Hepatocyte (in vitro differentiated cells): ENCODE measurements around the gene NDUFS5. TPM values are rescaled to one million over a fixed set of nuclear protein-coding genes. Genes with fewer than 3 reads are reported as not detected.

Experiments
- DNase-seq: peaks from one replicate; pipeline ENCODE4 v3.0.0-alpha.2; 2016; ENCODE audit warnings: low spot score
- H2AFZ ChIP-seq: fragments of 200-600 bp; sonication (generic); 2 replicates; pipeline ENCODE4 v1.6.0; 2016; ENCODE audit warnings: antibody characterized with exemption, mild to moderate bottlenecking
- H3K27ac ChIP-seq: fragments of 200-600 bp; sonication (generic); 2 replicates; pipeline ENCODE4 v1.5.1; 2016; ENCODE audit warnings: mild to moderate bottlenecking
- H3K27me3 ChIP-seq: fragments of 200-600 bp; sonication (generic); 2 replicates; pipeline ENCODE4 v1.6.1; 2016
- H3K36me3 ChIP-seq: fragments of 200-600 bp; sonication (generic); replicated peaks from 2 replicates; pipeline ENCODE4 v1.5.1; 2016; ENCODE audit warnings: low read depth; ENCODE audit not compliant: insufficient read depth
- H3K4me1 ChIP-seq: fragments of 200-600 bp; sonication (generic); 2 replicates; pipeline ENCODE4 v1.5.1; 2016; ENCODE audit warnings: mild to moderate bottlenecking, moderate library complexity; ENCODE audit not compliant: insufficient read depth
- H3K4me2 ChIP-seq: fragments of 200-600 bp; sonication (generic); 2 replicates; pipeline ENCODE4 v1.6.0; 2016
- H3K4me3 ChIP-seq: fragments of 200-600 bp; sonication (generic); 2 replicates; pipeline ENCODE4 v1.5.1; 2016; ENCODE audit warnings: mild to moderate bottlenecking
- H3K79me2 ChIP-seq: fragments of 200-600 bp; sonication (generic); 2 replicates; pipeline ENCODE4 v1.6.0; 2017; ENCODE audit warnings: mild to moderate bottlenecking
- H3K9me2 ChIP-seq: fragments of 200-600 bp; sonication (generic); replicated peaks from 2 replicates; pipeline ENCODE4 v1.6.0; 2017; ENCODE audit warnings: mild to moderate bottlenecking; ENCODE audit not compliant: insufficient read depth
- H3K9me3 ChIP-seq: fragments of 200-600 bp; sonication (generic); 2 replicates; pipeline ENCODE4 v1.5.1; 2016; ENCODE audit warnings: low read depth, mild to moderate bottlenecking
- H4K20me1 ChIP-seq: fragments of 200-600 bp; sonication (generic); 2 replicates; pipeline ENCODE4 v1.6.0; 2016; ENCODE audit warnings: mild to moderate bottlenecking; ENCODE audit not compliant: insufficient read depth, poor library complexity, severe bottlenecking
- EZH2 ChIP-seq: fragments of 200-600 bp; sonication (generic); IDR thresholded peaks from 2 replicates; pipeline ENCODE4 v1.6.1; 2016; ENCODE audit warnings: antibody characterized with exemption, mild to moderate bottlenecking, borderline replicate concordance
- EZH2phosphoT487 ChIP-seq: fragments of 200-600 bp; sonication (generic); IDR thresholded peaks from one replicate; pipeline ENCODE4 v1.6.1; 2018; ENCODE audit warnings: antibody characterized with exemption, mild to moderate bottlenecking, low read depth, moderate library complexity; ENCODE audit not compliant: unreplicated experiment, severe bottlenecking
- WGBS: methylation state at CpG from one replicate; pipeline ENCODE4 v1.1.6; 2016; ENCODE audit warnings: low lambda C conversion rate; ENCODE audit errors: missing lambda C conversion rate; 5-methylcytosine and 5-hydroxymethylcytosine counted together
- polyA plus RNA-seq: library from polyadenylated mRNA; unstranded; fragments of >200 nt; fragmentation: Nextera tagmentation; extraction: Ambion mirVana; gene quantifications from 2 replicates; pipeline ENCODE4 v1.2.1, GENCODE V29; 2016
- total RNA-seq: library from RNA; depleted of rRNA; stranded (reverse); fragments of >200 nt; gene quantifications from 2 replicates; pipeline ENCODE4 v1.2.3, GENCODE V29; 2014
- TF ChIP-seq, protein P1 (sequence below): fragments of 200-600 bp; sonication (generic); IDR thresholded peaks from 2 replicates; pipeline ENCODE4 v1.5.1; 2016; ENCODE audit warnings: antibody characterized with exemption, mild to moderate bottlenecking; ENCODE audit not compliant: poor library complexity

NDUFS5 gene
- total and polyA plus RNA-seq, 2 experiments from 2014 or later, result 449 to 547 TPM

DNA sequence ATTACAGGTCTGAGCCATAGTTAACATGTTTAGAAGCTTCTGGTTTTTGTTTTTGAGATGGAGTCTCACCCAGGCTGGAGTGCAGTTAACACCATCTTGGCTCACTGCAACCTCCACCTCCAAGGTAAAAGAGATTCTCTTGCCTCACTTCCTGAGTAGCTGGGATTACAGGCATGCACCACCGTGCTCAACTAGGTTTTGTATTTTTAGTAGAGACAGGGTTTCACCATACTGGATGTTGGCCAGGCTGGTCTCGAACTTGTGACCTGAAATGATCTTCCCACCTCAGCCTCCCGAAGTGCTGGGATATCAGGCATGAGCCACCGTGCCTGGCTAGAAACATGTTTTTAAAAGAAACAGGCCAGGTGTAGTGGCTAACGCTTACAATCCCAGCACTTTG is 10.5 kb downstream of the NDUFS5 start:
- Histone ChIP-seq H2AFZ (no peak overlapping the region), H3K27me3 (no peaks in the 10 kb centered on the region), H3K36me3 (no peaks in the 10 kb centered on the region), H3K4me3 (no peak overlapping the region), H3K27ac (no peak overlapping the region), H3K9me2 (no peaks in the 10 kb centered on the region), H3K4me1 (no peaks in the 10 kb centered on the region), H3K9me3 (no peaks in the 10 kb centered on the region), H3K79me2 (peaks cover 10% of the 10 kb centered on the region), H3K4me2 (no peak overlapping the region), H4K20me1 (peaks cover 2% of the 10 kb centered on the region)
- DNase-seq, result no peak
- TF ChIP-seq, protein P1, sequence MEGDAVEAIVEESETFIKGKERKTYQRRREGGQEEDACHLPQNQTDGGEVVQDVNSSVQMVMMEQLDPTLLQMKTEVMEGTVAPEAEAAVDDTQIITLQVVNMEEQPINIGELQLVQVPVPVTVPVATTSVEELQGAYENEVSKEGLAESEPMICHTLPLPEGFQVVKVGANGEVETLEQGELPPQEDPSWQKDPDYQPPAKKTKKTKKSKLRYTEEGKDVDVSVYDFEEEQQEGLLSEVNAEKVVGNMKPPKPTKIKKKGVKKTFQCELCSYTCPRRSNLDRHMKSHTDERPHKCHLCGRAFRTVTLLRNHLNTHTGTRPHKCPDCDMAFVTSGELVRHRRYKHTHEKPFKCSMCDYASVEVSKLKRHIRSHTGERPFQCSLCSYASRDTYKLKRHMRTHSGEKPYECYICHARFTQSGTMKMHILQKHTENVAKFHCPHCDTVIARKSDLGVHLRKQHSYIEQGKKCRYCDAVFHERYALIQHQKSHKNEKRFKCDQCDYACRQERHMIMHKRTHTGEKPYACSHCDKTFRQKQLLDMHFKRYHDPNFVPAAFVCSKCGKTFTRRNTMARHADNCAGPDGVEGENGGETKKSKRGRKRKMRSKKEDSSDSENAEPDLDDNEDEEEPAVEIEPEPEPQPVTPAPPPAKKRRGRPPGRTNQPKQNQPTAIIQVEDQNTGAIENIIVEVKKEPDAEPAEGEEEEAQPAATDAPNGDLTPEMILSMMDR, result no peak
- TF ChIP-seq EZH2 (no peak), EZH2phosphoT487 (no peak)
- WGBS, result 99% methylated on average over 5 of the region's 5 CpGs

DNA sequence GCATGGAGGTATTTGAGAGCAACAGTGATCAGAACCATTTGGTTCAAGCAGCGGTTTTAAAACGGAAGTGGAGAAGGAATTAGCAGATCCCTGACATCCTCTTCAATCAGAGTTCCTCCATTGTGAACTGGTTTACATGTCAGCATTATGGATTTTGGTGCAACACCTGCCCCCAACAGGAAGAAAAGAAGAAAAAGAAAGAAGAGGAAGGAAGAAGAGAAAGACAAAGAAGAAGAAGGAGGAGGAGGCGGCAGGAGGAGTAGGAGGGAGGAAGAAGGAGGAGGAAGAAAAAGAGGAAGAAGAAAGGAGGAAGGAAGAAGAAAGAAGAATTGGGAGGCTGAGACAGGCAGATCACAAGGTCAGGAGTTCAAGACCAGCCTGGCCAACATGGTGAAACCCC is 17.4 kb downstream of the NDUFS5 start:
- no peaks in the 10 kb centered on the region for H3K36me3 ChIP-seq
- no peaks in the 10 kb centered on the region for H3K9me2 ChIP-seq
- H4K20me1 ChIP-seq, result no peaks in the 10 kb centered on the region
- TF ChIP-seq EZH2phosphoT487 (no peak), EZH2 (no peak)
- TF ChIP-seq, protein P1, result no peak
- H3K4me2 ChIP-seq, result no peak overlapping the region
- no peaks in the 10 kb centered on the region for H3K79me2 ChIP-seq
- DNase-seq, result no peak
- no peak overlapping the region for H3K27ac ChIP-seq
- H3K27me3 ChIP-seq, result no peaks in the 10 kb centered on the region
- no peak overlapping the region for H2AFZ ChIP-seq
- no peaks in the 10 kb centered on the region for H3K9me3 ChIP-seq
- WGBS, result 91% methylated on average over 3 of the region's 3 CpGs
- no peak overlapping the region for H3K4me3 ChIP-seq
- no peaks in the 10 kb centered on the region for H3K4me1 ChIP-seq

DNA sequence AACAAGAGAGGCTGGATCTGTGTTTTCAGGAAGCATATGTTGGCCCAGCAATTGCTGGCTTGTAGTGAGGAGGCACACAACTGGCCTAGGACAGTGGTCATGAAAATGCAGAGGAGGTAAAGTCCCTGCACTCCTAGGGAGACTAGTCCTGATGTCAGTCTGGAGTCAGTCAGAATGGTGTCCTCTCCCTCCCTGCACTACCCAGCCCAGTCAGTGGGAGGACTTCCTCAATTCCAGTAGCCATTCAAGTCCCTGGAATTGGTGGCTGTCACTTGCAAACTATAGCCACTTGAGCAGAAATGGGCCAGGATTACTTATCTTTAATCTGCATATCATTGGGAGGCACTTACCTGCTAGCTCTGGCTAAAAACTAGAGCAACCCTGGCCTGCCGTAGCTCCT is 18.6 kb downstream of the NDUFS5 start:
- WGBS, result 87% methylated on average over 1 of the region's 1 CpG
- no peaks in the 10 kb centered on the region for H3K79me2 ChIP-seq
- H3K9me2 ChIP-seq, result no peaks in the 10 kb centered on the region
- H3K27ac ChIP-seq, result no peak overlapping the region
- TF ChIP-seq, protein P1, result no peak
- TF ChIP-seq EZH2, result no peak
- no peak for TF ChIP-seq EZH2phosphoT487
- H3K4me2 ChIP-seq, result no peak overlapping the region
- H3K27me3 ChIP-seq, result no peaks in the 10 kb centered on the region
- H3K4me1 ChIP-seq, result no peaks in the 10 kb centered on the region
- H3K4me3 ChIP-seq, result no peak overlapping the region
- no peaks in the 10 kb centered on the region for H3K9me3 ChIP-seq
- H4K20me1 ChIP-seq, result no peaks in the 10 kb centered on the region
- no peak for DNase-seq
- no peak overlapping the region for H2AFZ ChIP-seq
- no peaks in the 10 kb centered on the region for H3K36me3 ChIP-seq

DNA sequence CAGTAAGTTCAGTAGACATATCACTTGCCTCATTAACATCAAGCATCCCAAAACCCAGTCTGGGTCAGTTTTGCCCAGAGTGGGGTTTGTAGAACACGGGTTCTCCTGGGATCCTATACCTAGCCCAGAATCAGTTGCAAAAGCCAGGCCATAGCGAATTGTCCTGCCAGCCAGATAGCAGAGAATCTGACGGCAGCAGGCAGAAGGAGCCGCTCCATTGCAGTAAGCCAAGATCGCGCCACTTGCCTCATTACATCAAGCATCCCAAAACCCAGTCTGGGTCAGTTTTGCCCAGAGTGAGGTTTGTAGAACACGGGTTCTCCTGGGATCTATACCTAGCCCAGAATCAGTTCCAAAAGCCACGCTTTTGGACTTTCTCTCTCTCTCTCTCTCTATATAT is 19.1 kb downstream of the NDUFS5 start:
- DNase-seq, result no peak
- 97% methylated on average over 8 of the region's 8 CpGs for WGBS
- H3K36me3 ChIP-seq, result no peaks in the 10 kb centered on the region

More for the DNA sequence above, 19.1 kb downstream of the NDUFS5 start:
- no peak overlapping the region for H3K4me3 ChIP-seq
- no peaks in the 10 kb centered on the region for H3K9me3 ChIP-seq
- H2AFZ ChIP-seq, result no peak overlapping the region
- TF ChIP-seq, protein P1, result no peak
- TF ChIP-seq EZH2phosphoT487, result no peak
- no peak for TF ChIP-seq EZH2
- no peak overlapping the region for H3K4me2 ChIP-seq
- H3K9me2 ChIP-seq, result no peaks in the 10 kb centered on the region
- H3K27me3 ChIP-seq, result no peaks in the 10 kb centered on the region
- H3K79me2 ChIP-seq, result no peaks in the 10 kb centered on the region
- H3K4me1 ChIP-seq, result no peaks in the 10 kb centered on the region
- H3K27ac ChIP-seq, result no peak overlapping the region
- no peaks in the 10 kb centered on the region for H4K20me1 ChIP-seq
